Activated T-cell treated with anti-CD3 and anti-CD28 coated beads for 24 hours (primary cell): ENCODE data around the gene CDC6.

Experiments used
- DNase-seq: peaks from one replicate; pipeline ENCODE4 v3.0.0-alpha.2; 2020; ENCODE audit warnings: low read depth

Gene CDC6

GRCh38 chr17:40340880-40341807 is 53.5 kb downstream of the CDC6 start:
- DNase-seq: peak; percentile 78

GRCh38 chr17:40341808-40342503 is 54.3 kb downstream of the CDC6 start:
- DNase-seq: no peak

- no peak for DNase-seq
These were observed 55.0 kb downstream of the CDC6 start for GRCh38 chr17:40342504-40343218.

GRCh38 chr17:40343219-40344119 is 55.8 kb downstream of the CDC6 start:
- no peak for DNase-seq

- DNase-seq: no peak
These were observed 56.9 kb downstream of the CDC6 start for GRCh38 chr17:40344421-40345160.

- DNase-seq: no peak
These were observed 57.7 kb downstream of the CDC6 start for GRCh38 chr17:40345161-40345993.

GRCh38 chr17:40345994-40346764 is 58.5 kb downstream of the CDC6 start:
- DNase-seq: no peak

GRCh38 chr17:40346765-40347158 is 59.1 kb downstream of the CDC6 start:
- DNase-seq: no peak

- no peak for DNase-seq
These were observed 59.8 kb downstream of the CDC6 start for GRCh38 chr17:40347319-40348135.

- no peak for DNase-seq
These were observed 60.4 kb downstream of the CDC6 start for GRCh38 chr17:40348136-40348504.

- DNase-seq: no peak
These were observed 61.1 kb downstream of the CDC6 start for GRCh38 chr17:40348562-40349476.

- no peak for DNase-seq
These were observed 61.8 kb downstream of the CDC6 start for GRCh38 chr17:40349477-40349894.

- DNase-seq: no peak
These were observed 62.4 kb downstream of the CDC6 start for GRCh38 chr17:40349895-40350688.

- DNase-seq: no peak
These were observed 63.1 kb downstream of the CDC6 start for GRCh38 chr17:40350689-40351358.

- no peak for DNase-seq
These were observed 63.9 kb downstream of the CDC6 start for GRCh38 chr17:40351359-40352236.
